Loucy (cell line): ENCODE data around the gene C4orf54.

ENCODE experiments used
- EZH2phosphoT487 ChIP-seq: fragments of 200-600 bp; IDR thresholded peaks from 2 replicates; pipeline ENCODE4 v1.6.1; 2018; ENCODE audit warnings: antibody characterized with exemption, mild to moderate bottlenecking, moderate library complexity, borderline replicate concordance
- TF ChIP-seq, protein P1 (sequence below): fragments of 200-600 bp; sonication (generic); conservative IDR thresholded peaks from 2 replicates; pipeline ENCODE4 v1.5.1; 2014; ENCODE audit warnings: mild to moderate bottlenecking, antibody characterized with exemption, low read length

DNA sequence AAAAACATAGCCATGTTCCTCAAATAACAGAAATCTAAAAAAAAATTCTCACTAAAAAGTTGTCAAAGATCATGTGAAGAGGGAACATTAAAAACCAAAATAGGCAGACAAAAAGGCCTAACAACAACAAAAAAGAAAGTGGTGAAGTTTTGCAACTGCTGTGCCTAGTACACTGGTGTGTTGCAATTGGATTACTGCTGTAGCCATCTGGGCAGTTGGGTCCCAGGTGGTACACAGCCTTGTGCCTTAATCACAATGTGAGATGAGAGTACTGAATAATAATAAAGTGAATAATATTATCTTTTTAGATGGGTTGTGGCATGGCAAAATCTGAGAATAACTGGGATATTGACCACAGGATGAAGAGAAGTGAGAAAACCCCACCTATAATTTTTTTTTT lies 12.0 kb downstream of the C4orf54 start:
- TF ChIP-seq, protein P1, sequence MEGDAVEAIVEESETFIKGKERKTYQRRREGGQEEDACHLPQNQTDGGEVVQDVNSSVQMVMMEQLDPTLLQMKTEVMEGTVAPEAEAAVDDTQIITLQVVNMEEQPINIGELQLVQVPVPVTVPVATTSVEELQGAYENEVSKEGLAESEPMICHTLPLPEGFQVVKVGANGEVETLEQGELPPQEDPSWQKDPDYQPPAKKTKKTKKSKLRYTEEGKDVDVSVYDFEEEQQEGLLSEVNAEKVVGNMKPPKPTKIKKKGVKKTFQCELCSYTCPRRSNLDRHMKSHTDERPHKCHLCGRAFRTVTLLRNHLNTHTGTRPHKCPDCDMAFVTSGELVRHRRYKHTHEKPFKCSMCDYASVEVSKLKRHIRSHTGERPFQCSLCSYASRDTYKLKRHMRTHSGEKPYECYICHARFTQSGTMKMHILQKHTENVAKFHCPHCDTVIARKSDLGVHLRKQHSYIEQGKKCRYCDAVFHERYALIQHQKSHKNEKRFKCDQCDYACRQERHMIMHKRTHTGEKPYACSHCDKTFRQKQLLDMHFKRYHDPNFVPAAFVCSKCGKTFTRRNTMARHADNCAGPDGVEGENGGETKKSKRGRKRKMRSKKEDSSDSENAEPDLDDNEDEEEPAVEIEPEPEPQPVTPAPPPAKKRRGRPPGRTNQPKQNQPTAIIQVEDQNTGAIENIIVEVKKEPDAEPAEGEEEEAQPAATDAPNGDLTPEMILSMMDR, result no peak
- no peak for TF ChIP-seq EZH2phosphoT487
